ENCODE results near the gene ELOB.

DNA sequence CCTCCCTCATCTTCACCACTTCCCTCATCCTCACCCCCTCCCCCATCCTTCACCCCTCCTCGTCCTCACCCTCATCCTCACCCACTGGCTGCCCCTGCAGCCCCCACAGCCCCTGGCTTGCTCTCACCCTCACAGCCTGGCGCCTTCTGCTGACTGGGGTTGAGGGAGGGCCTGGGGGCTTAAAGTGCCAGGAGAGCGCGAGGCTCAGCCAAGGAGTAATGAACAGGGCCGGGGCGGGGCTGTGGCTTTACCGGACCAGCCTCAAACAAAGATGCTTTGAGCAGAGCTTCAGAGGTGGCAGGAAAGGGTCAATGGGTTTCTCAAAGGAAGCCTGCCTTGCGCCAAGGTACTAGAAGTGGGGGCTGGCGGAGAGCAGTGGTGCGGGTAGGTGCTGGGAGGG lies 10.3 kb upstream of the ELOB start, which contains the start of gene PRSS33:
- TF ChIP-seq, protein P1, sequence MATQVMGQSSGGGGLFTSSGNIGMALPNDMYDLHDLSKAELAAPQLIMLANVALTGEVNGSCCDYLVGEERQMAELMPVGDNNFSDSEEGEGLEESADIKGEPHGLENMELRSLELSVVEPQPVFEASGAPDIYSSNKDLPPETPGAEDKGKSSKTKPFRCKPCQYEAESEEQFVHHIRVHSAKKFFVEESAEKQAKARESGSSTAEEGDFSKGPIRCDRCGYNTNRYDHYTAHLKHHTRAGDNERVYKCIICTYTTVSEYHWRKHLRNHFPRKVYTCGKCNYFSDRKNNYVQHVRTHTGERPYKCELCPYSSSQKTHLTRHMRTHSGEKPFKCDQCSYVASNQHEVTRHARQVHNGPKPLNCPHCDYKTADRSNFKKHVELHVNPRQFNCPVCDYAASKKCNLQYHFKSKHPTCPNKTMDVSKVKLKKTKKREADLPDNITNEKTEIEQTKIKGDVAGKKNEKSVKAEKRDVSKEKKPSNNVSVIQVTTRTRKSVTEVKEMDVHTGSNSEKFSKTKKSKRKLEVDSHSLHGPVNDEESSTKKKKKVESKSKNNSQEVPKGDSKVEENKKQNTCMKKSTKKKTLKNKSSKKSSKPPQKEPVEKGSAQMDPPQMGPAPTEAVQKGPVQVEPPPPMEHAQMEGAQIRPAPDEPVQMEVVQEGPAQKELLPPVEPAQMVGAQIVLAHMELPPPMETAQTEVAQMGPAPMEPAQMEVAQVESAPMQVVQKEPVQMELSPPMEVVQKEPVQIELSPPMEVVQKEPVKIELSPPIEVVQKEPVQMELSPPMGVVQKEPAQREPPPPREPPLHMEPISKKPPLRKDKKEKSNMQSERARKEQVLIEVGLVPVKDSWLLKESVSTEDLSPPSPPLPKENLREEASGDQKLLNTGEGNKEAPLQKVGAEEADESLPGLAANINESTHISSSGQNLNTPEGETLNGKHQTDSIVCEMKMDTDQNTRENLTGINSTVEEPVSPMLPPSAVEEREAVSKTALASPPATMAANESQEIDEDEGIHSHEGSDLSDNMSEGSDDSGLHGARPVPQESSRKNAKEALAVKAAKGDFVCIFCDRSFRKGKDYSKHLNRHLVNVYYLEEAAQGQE (IDR thresholded peaks at IDR 0.05; ENCODE audit: low read depth, low read length): no peak
- TF ChIP-seq EP300 (IDR thresholded peaks at IDR 0.05; ENCODE audit: borderline replicate concordance in 1 of 2, low read depth in 1 of 2, low read length in 1 of 2) (no peak), MEF2A (IDR thresholded peaks at IDR 0.05; ENCODE audit: borderline replicate concordance, low read depth) (no peak), SMC3 (IDR thresholded peaks at IDR 0.05; ENCODE audit: low read depth, low read length) (no peak)
- TF ChIP-seq, protein P2, sequence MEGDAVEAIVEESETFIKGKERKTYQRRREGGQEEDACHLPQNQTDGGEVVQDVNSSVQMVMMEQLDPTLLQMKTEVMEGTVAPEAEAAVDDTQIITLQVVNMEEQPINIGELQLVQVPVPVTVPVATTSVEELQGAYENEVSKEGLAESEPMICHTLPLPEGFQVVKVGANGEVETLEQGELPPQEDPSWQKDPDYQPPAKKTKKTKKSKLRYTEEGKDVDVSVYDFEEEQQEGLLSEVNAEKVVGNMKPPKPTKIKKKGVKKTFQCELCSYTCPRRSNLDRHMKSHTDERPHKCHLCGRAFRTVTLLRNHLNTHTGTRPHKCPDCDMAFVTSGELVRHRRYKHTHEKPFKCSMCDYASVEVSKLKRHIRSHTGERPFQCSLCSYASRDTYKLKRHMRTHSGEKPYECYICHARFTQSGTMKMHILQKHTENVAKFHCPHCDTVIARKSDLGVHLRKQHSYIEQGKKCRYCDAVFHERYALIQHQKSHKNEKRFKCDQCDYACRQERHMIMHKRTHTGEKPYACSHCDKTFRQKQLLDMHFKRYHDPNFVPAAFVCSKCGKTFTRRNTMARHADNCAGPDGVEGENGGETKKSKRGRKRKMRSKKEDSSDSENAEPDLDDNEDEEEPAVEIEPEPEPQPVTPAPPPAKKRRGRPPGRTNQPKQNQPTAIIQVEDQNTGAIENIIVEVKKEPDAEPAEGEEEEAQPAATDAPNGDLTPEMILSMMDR (IDR thresholded peaks at IDR 0.05): no peak

Data from SK-N-SH (cell line).